Memory B cell (primary cell): ENCODE data around the gene FGF14.

Experiments
- ATAC-seq: fragments of 150-1000 bp; cut with Tn5 transposase; 2 replicates; pipeline ENCODE4 v1.10.0; 2021; ENCODE audit warnings: low read depth, mild to moderate bottlenecking, moderate library complexity
- DNase-seq, 2 donors: peaks; one replicate each; pipeline ENCODE4 v3.0.0; 2022; ENCODE audit warnings: low spot score in 2 of 2
- H3K27ac Mint-ChIP-seq: one replicate; pipeline ENCODE4 v1.8.0; 2022; ENCODE audit warnings: mild to moderate bottlenecking, moderate library complexity, mixed read lengths
- H3K27me3 Mint-ChIP-seq: one replicate; pipeline ENCODE4 v1.8.0; 2022; ENCODE audit warnings: mixed read lengths
- H3K36me3 Mint-ChIP-seq: one replicate; pipeline ENCODE4 v1.8.0; 2022; ENCODE audit warnings: mild to moderate bottlenecking, mixed read lengths
- H3K4me1 Mint-ChIP-seq: one replicate; pipeline ENCODE4 v1.8.0; 2022; ENCODE audit warnings: mixed read lengths
- H3K4me3 Mint-ChIP-seq: one replicate; pipeline ENCODE4 v1.8.0; 2022; ENCODE audit warnings: mild to moderate bottlenecking, moderate library complexity, mixed read lengths
- H3K9me3 Mint-ChIP-seq: one replicate; pipeline ENCODE4 v1.8.0; 2022; ENCODE audit warnings: mixed read lengths

The FGF14 gene

GRCh38 chr13:101698400-101698799 is 703.4 kb downstream of the FGF14 start:
- H3K36me3 Mint-ChIP-seq, result no peaks in the 10 kb centered on the region
- no peak overlapping the region for H3K27ac Mint-ChIP-seq
- DNase-seq (no peak), ATAC-seq (no peak)
- H3K9me3 Mint-ChIP-seq, result peaks cover 4% of the 10 kb centered on the region
- H3K4me3 Mint-ChIP-seq, result no peak overlapping the region
- no peaks in the 10 kb centered on the region for H3K4me1 Mint-ChIP-seq
- H3K27me3 Mint-ChIP-seq, result peaks cover 5% of the 10 kb centered on the region

- H3K27ac Mint-ChIP-seq, result no peak overlapping the region
- no peaks in the 10 kb centered on the region for H3K36me3 Mint-ChIP-seq
- DNase-seq, result no peak
- H3K27me3 Mint-ChIP-seq, result peaks cover 2% of the 10 kb centered on the region
- no peak for ATAC-seq
- H3K4me1 Mint-ChIP-seq, result no peaks in the 10 kb centered on the region
- peaks cover 4% of the 10 kb centered on the region for H3K9me3 Mint-ChIP-seq
- H3K4me3 Mint-ChIP-seq, result no peak overlapping the region
Measured at GRCh38 chr13:101697745-101698144, 704.1 kb downstream of the FGF14 start.

DNA sequence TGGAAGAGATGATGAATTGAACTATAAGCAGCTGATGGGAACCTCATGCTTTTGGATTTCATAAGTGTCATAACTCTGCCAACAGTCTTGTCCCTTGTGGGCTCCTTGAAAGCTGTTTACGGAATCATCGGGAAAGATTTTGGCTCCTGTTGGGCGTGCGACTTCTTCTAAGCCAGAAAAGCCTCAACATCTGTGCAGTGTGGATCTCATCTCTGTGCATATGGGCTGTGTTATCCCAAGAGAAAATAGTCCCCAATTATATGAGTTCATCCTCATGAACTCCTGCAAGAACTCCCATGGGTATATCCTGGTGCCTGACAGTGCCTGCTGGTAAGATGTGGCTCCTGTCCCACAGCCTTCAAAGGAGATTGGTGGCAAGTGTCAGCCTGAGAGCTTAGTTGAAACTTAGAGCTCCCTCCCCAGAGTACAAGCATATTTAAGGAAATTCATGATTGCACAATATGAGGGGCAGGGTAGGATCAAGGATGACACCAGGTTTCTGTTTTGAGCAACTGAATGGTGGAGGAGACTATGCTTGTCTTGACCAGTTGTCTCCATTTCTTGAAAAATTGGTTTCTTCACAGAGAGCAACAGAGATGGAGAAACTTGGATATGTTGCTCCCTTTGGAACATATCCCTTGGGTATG is 705.9 kb downstream of the FGF14 start:
- Mint-ChIP-seq H3K4me1 (no peaks in the 10 kb centered on the region), H3K4me3 (no peak overlapping the region), H3K27me3 (peaks cover 2% of the 10 kb centered on the region), H3K9me3 (peaks cover 4% of the 10 kb centered on the region), H3K36me3 (no peaks in the 10 kb centered on the region), H3K27ac (no peak overlapping the region)
- no peak for DNase-seq
- no peak for ATAC-seq

DNA sequence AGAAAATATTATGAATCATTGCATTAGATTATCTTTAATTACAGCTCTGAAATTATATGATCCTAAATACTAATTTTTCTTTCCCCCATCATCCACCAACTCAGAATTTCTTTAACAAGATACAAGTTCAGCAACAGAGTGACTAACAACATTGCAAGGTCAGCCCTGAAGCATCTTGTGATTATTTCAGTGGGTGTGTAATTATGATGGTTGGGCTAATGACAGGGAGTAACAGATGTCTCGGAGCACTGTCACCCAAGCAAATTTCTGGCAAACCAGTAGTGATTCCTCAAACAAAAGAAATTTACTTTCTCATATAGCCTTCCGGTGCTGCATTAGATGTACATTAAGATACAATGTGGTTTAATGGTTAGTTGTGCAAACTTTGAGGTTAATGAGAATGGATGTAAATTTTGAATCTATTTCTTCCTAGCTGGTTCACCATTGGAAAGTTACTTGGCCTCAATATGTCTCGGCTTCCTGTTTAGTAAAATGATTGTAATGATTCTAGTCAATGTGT is 710.4 kb downstream of the FGF14 start:
- DNase-seq, result no peak

GRCh38 chr13:101690871-101691270 is 711.0 kb downstream of the FGF14 start:
- Mint-ChIP-seq H3K4me1 (no peaks in the 10 kb centered on the region), H3K27ac (no peak overlapping the region), H3K9me3 (no peaks in the 10 kb centered on the region), H3K27me3 (peaks cover 5% of the 10 kb centered on the region), H3K4me3 (no peak overlapping the region), H3K36me3 (no peaks in the 10 kb centered on the region)
- DNase-seq (no peak), ATAC-seq (no peak)

More for the DNA sequence above, 710.4 kb downstream of the FGF14 start:
- Mint-ChIP-seq H3K9me3 (no peaks in the 10 kb centered on the region), H3K27me3 (peaks cover 5% of the 10 kb centered on the region), H3K36me3 (no peaks in the 10 kb centered on the region), H3K4me3 (no peak overlapping the region), H3K27ac (no peak overlapping the region), H3K4me1 (no peaks in the 10 kb centered on the region)
- no peak for ATAC-seq

GRCh38 chr13:101686003-101686402 is 715.8 kb downstream of the FGF14 start:
- Mint-ChIP-seq H3K9me3 (no peaks in the 10 kb centered on the region), H3K27me3 (peaks cover 5% of the 10 kb centered on the region), H3K36me3 (no peaks in the 10 kb centered on the region), H3K4me3 (no peak overlapping the region), H3K27ac (no peak overlapping the region), H3K4me1 (no peaks in the 10 kb centered on the region)
- DNase-seq (no peak), ATAC-seq (no peak)

GRCh38 chr13:101681834-101682233 is 720.0 kb downstream of the FGF14 start:
- no peak for DNase-seq
- H3K4me1 Mint-ChIP-seq, result no peaks in the 10 kb centered on the region
- H3K9me3 Mint-ChIP-seq, result no peaks in the 10 kb centered on the region
- no peaks in the 10 kb centered on the region for H3K36me3 Mint-ChIP-seq
- no peak overlapping the region for H3K4me3 Mint-ChIP-seq
- ATAC-seq, result no peak
- H3K27ac Mint-ChIP-seq, result no peak overlapping the region
- peaks cover 2% of the 10 kb centered on the region for H3K27me3 Mint-ChIP-seq

- no peaks in the 10 kb centered on the region for H3K9me3 Mint-ChIP-seq
- ATAC-seq (no peak), DNase-seq (no peak)
- H3K27me3 Mint-ChIP-seq, result no peaks in the 10 kb centered on the region
- H3K4me3 Mint-ChIP-seq, result no peak overlapping the region
- peaks cover 9% of the 10 kb centered on the region for H3K4me1 Mint-ChIP-seq
- H3K27ac Mint-ChIP-seq, result no peak overlapping the region
- H3K36me3 Mint-ChIP-seq, result no peaks in the 10 kb centered on the region
Measured at GRCh38 chr13:101673360-101674105, 728.3 kb downstream of the FGF14 start.

DNA sequence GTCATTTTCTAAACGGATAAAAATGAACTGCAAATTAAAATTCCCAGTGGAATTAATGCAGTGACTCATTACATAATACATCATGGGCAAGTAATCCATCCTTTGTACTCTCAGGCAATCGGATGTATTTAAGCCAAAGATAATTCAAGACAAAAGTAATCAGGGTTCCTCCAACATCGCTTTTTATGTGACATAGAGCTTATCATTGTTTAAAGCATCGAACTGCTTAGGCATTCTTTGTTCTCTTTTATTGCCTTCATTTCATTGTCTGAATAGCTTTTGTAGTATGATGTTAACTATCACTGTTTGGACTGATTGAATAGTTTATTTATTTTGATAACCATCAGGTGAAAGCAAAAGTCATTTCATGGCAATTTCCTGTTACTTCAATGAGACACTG is 740.0 kb downstream of the FGF14 start:
- Mint-ChIP-seq H3K4me1 (no peaks in the 10 kb centered on the region), H3K9me3 (peaks cover 1% of the 10 kb centered on the region), H3K27me3 (no peaks in the 10 kb centered on the region), H3K4me3 (no peak overlapping the region), H3K27ac (no peak overlapping the region), H3K36me3 (no peaks in the 10 kb centered on the region)
- ATAC-seq, result no peak
- DNase-seq, result no peak
